Kidney (tissue), 14 donors: ENCODE data around the gene MIDN. TPM values are rescaled to one million over a fixed set of nuclear protein-coding genes. Genes with fewer than 3 reads are reported as not detected.
"Not testable (repeated sequence)": the region's sequence is repeated elsewhere in the genome, so short reads cannot be mapped to it uniquely, and the experiment has no call there.

ENCODE experiments used
- DNase-seq, 5 donors: peaks; one replicate each; pipeline ENCODE4 v3.0.0-alpha.2; 2013 to 2020
- FAIRE-seq: peaks from 2 replicates; lab custom pipeline; 2012; peaks lifted over from hg19 to GRCh38; lab: Jason Lieb, UNC
- H3K27ac ChIP-seq, 2 donors: one replicate each; pipeline ENCODE4 v1.7.0; 2013; ENCODE audit warnings: low read depth in 2 of 2, low read length in 2 of 2, inconsistent platforms in 1 of 2
- H3K27me3 ChIP-seq: one replicate; pipeline ENCODE4 v1.7.1; 2013; ENCODE audit warnings: low read length, inconsistent platforms; ENCODE audit not compliant: control insufficient read depth, insufficient read depth
- H3K36me3 ChIP-seq, 3 donors: one replicate each; pipeline versions ENCODE4 v1.7.0 to v1.7.1; 2013; ENCODE audit warnings: low read length in 3 of 3, control low read depth in 1 of 3, inconsistent platforms in 1 of 3; ENCODE audit not compliant: insufficient read depth in 3 of 3, control insufficient read depth in 2 of 3
- H3K4me1 ChIP-seq, 3 donors: one replicate each; pipeline versions ENCODE4 v1.7.0 to v1.7.1; 2013; ENCODE audit warnings: low read length in 3 of 3, inconsistent platforms in 1 of 3, low read depth in 1 of 3; ENCODE audit not compliant: control insufficient read depth in 2 of 3, insufficient read depth in 2 of 3
- H3K4me3 ChIP-seq, 3 donors: one replicate each; pipeline versions ENCODE4 v1.7.0 to v1.8.1; 2013; ENCODE audit warnings: low read length in 3 of 3, control low read depth in 1 of 3, inconsistent platforms in 1 of 3
- H3K9ac ChIP-seq, 3 donors: one replicate each; pipeline versions ENCODE4 v1.7.0 to v1.7.1; 2013; ENCODE audit warnings: low read length in 3 of 3, control low read depth in 1 of 3, inconsistent platforms in 1 of 3
- H3K9me3 ChIP-seq, 3 donors: one replicate each; pipeline versions ENCODE4 v1.7.0 to v1.7.1; 2013; ENCODE audit warnings: low read length in 3 of 3, control low read depth in 1 of 3, inconsistent platforms in 1 of 3; ENCODE audit not compliant: control insufficient read depth in 2 of 3, insufficient read depth in 1 of 3
- CTCF ChIP-seq: IDR thresholded peaks from 3 replicates; pipeline ENCODE4 v1.5.1; 2012; ENCODE audit warnings: mild to moderate bottlenecking, moderate library complexity, borderline replicate concordance; ENCODE audit not compliant: insufficient read depth; ENCODE audit errors: extremely low read depth
- intact Hi-C: fragments of 100-400 bp; cut with DNase I; formaldehyde crosslinking; loops from one replicate; pipeline ENCODE4 v1.11.1; 2022
- polyA plus RNA-seq: library from polyadenylated mRNA; stranded (reverse); fragments of 350-450 nt; fragmentation: Illumina TruSeq; extraction: RNeasy Lipid Tissue Mini Kit (QIAGEN cat#74804); gene quantifications from one replicate; pipeline ENCODE4 v1.2.3, GENCODE V29; 2014; ENCODE audit warnings: low read depth, low replicate concordance; ENCODE audit not compliant: insufficient read depth
- total RNA-seq: library from RNA; stranded (reverse); fragmentation: NEBNext Ultra II Directional; extraction: Animal tissue kit (Norgen Biotek cat#: 25700); gene quantifications from one replicate; pipeline ENCODE4 v1.2.1, GENCODE V29; 2021
- donor health status: control.
- donor health status: control.
- donor health status: control.
- donor health status: control.
- donor health status: control.
- donor health status: DM: yes; HTN: yes; CAD: no.
- donor health status: Normal renal cell carcinoma (clear cell type).

The MIDN gene
- total and polyA plus RNA-seq, 2 donors from 2014 or later = 21.3 to 205 TPM

- peaks cover 3 to 27% (median 4%) of the 10 kb centered on the region in 3 donors for H3K4me1 ChIP-seq
These were observed 43.0 kb upstream of the MIDN start, which contains the start of gene STK11 for GRCh38 chr19:1205114-1206099. Gene STK11 (plus strand): TSS chr19:1205778. CDS start chr19:1206914, 1,136 bp downstream.

DNA sequence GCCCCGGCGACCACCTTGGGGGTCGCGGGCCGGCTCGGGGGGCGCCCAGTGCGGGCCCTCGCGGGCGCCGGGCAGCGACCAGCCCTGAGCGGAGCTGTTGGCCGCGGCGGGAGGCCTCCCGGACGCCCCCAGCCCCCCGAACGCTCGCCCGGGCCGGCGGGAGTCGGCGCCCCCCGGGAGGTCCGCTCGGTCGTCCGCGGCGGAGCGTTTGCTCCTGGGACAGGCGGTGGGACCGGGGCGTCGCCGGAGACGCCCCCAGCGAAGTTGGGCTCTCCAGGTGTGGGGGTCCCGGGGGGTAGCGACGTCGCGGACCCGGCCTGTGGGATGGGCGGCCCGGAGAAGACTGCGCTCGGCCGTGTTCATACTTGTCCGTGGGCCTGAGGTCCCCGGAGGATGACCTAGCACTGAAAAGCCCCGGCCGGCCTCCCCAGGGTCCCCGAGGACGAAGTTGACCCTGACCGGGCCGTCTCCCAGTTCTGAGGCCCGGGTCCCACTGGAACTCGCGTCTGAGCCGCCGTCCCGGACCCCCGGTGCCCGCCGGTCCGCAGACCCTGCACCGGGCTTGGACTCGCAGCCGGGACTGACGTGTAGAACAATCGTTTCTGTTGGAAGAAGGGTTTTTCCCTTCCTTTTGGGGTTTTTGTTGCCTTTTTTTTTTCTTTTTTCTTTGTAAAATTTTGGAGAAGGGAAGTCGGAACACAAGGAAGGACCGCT is 42.1 kb upstream of the MIDN start:
- FAIRE-seq (no peak), DNase-seq (peak in 2 of 5 donors; percentile 57 to 81)
- Histone ChIP-seq H3K27me3 (no peaks in the 10 kb centered on the region), H3K4me1 (peaks cover 3 to 27% (median 4%) of the 10 kb centered on the region in 3 donors), H3K27ac (peak overlapping the region; percentile 32 to 86), H3K9me3 (no peaks in the 10 kb centered on the region), H3K9ac (peak overlapping the region; percentile 29 to 90 (median 82)), H3K36me3 (peaks cover 0 to 3% (median 0%) of the 10 kb centered on the region in 3 donors), H3K4me3 (peak overlapping the region; percentile 55 to 90 (median 81))
- intact Hi-C loops = no loop called here
- TF ChIP-seq CTCF = no peak

More at GRCh38 chr19:1205114-1206099, 43.0 kb upstream of the MIDN start, which contains the start of gene STK11:
- no peaks in the 10 kb centered on the region for H3K27me3 ChIP-seq
- H3K4me3 ChIP-seq = peak within 1 kb of the TSS; percentile 55 to 90 (median 81)
- FAIRE-seq (no peak), DNase-seq (peak; percentile 98 to 100 (median 99))
- H3K9me3 ChIP-seq = no peaks in the 10 kb centered on the region
- intact Hi-C loops = no loop called here
- peak within 1 kb of the TSS; percentile 81 to 86 for H3K27ac ChIP-seq
- H3K9ac ChIP-seq = peak within 1 kb of the TSS in 2 of 3 donors; percentile 82 to 90
- no peak for TF ChIP-seq CTCF
- peaks cover 0 to 3% (median 0%) of the 10 kb centered on the region in 3 donors for H3K36me3 ChIP-seq

GRCh38 chr19:1206864-1207450 is 41.4 kb upstream of the MIDN start:
- H3K27me3 ChIP-seq = no peaks in the 10 kb centered on the region
- peak overlapping the region; percentile 29 to 90 (median 82) for H3K9ac ChIP-seq
- FAIRE-seq (no peak), DNase-seq (peak in 3 of 5 donors; percentile 48 to 78 (median 56))
- intact Hi-C loops = no loop called here
- H3K9me3 ChIP-seq = no peaks in the 10 kb centered on the region
- H3K4me3 ChIP-seq = peak overlapping the region; percentile 55 to 90 (median 81)
- peaks cover 3 to 29% (median 4%) of the 10 kb centered on the region in 3 donors for H3K4me1 ChIP-seq
- H3K36me3 ChIP-seq = peaks cover 0 to 3% (median 0%) of the 10 kb centered on the region in 3 donors
- peak overlapping the region; percentile 74 to 86 for H3K27ac ChIP-seq
- TF ChIP-seq CTCF = no peak

GRCh38 chr19:1208830-1209229 is 39.6 kb upstream of the MIDN start:
- peak in 1 of 5 donors; percentile 45 for DNase-seq
- H3K27ac ChIP-seq = not testable (repeated sequence)

More at GRCh38 chr19:1208830-1209229, 39.6 kb upstream of the MIDN start:
- FAIRE-seq, H3K36me3 ChIP-seq, intact Hi-C loops, H3K4me3 ChIP-seq, H3K9ac ChIP-seq, H3K9me3 ChIP-seq, H3K27me3 ChIP-seq: not testable (repeated sequence)
- peaks cover 0 to 35% (median 11%) of the 10 kb centered on the region in 3 donors for H3K4me1 ChIP-seq
